ENCODE results near the gene MGAT3.
"Not testable (repeated sequence)": the region's sequence is repeated elsewhere in the genome, so short reads cannot be mapped to it uniquely, and the experiment has no call there.

MGAT3 gene, protein sequence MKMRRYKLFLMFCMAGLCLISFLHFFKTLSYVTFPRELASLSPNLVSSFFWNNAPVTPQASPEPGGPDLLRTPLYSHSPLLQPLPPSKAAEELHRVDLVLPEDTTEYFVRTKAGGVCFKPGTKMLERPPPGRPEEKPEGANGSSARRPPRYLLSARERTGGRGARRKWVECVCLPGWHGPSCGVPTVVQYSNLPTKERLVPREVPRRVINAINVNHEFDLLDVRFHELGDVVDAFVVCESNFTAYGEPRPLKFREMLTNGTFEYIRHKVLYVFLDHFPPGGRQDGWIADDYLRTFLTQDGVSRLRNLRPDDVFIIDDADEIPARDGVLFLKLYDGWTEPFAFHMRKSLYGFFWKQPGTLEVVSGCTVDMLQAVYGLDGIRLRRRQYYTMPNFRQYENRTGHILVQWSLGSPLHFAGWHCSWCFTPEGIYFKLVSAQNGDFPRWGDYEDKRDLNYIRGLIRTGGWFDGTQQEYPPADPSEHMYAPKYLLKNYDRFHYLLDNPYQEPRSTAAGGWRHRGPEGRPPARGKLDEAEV

GRCh38 chr22:39456522-39457197 is at the start of gene MGAT3:
TSS of gene MGAT3 (plus strand) at chr22:39457012. CDS start at chr22:39487348, 30,336 bp downstream.
- DNase-seq (ENCODE audit: low read depth) = no peak
- no peak within 1 kb of the TSS for H3K4me3 ChIP-seq (ENCODE audit: low read length)
- no peak for TF ChIP-seq CTCF (conservative IDR thresholded peaks at IDR 0.05; ENCODE audit: low read length)

DNA sequence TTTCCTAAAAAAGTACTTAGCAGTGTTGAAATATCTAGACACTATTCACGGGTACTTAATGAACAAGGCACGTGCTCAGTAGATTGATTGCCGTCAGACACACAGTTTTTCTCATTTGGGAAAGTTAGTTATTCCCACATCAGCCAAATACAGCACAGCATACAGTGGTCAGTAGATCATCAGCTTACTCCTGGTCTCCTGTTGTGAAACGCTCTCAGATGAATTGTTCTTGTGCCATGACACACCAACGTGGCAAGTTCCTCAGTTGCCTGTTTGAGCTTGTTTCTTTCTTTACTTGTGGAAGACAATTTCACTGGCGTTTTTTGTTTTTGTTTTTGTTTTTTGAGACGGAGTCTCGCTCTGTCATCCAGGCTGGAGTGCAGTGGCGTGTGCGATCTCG is 48.6 kb upstream of the MGAT3 start:
- no peak for TF ChIP-seq CTCF (conservative IDR thresholded peaks at IDR 0.05; ENCODE audit: low read length)
- H3K4me3 ChIP-seq (ENCODE audit: low read length) = no peak overlapping the region
- peak; percentile 73 for DNase-seq (ENCODE audit: low read depth)

- no peak for DNase-seq (ENCODE audit: low read depth)
- no peak overlapping the region for H3K4me3 ChIP-seq (ENCODE audit: low read length)
- TF ChIP-seq CTCF (conservative IDR thresholded peaks at IDR 0.05; ENCODE audit: low read length) = no peak
Measured at GRCh38 chr22:39408807-39409206, 48.0 kb upstream of the MGAT3 start.

DNA sequence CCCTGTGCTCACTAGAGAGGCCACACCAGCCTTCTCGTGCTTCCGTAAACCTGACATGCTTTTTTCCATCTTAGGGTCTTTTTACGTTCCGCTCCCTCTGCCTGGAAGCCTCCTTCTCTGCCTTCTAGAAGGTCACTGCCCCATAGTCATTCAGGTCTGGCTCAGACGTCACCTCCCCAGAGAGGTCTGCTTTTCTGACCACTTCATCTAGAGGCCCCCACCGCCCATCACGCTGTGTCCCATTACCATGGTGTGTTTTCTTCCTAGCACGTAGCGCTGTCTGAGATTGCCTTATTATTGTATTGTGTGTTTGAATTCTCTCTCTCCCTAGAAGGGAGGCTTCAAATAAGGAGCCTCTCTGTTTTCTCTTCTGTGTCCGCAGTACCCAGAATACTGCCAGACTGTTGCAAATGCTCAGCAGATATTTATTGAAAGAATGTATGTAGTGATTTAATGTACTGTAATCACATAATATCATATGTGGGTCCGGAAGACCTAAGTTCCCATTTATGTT is 47.2 kb upstream of the MGAT3 start:
- no peak for DNase-seq (ENCODE audit: low read depth)
- no peak overlapping the region for H3K4me3 ChIP-seq (ENCODE audit: low read length)
- no peak for TF ChIP-seq CTCF (conservative IDR thresholded peaks at IDR 0.05; ENCODE audit: low read length)

DNA sequence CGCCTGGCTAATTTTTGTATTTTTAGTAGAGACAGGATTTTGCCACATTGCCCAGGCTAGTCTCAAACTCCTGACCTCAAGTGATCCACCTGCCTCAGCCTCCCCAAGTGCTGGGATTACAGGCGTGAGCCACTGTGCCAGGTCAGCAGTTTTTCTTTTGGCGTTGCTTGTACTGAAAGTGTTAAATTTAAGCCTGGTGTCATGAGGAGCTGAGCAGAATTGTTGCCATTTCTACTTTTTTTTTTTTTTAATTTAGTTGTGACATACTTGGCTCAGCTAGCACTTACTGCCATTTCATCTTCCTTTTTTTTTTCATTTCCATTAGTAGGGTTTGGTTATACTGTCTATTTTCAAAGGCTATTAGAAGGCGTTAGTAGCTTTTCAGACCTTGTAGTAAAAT is 46.5 kb upstream of the MGAT3 start:
- TF ChIP-seq CTCF (conservative IDR thresholded peaks at IDR 0.05; ENCODE audit: low read length) = no peak
- H3K4me3 ChIP-seq (ENCODE audit: low read length) = no peak overlapping the region
- DNase-seq (ENCODE audit: low read depth) = no peak

DNA sequence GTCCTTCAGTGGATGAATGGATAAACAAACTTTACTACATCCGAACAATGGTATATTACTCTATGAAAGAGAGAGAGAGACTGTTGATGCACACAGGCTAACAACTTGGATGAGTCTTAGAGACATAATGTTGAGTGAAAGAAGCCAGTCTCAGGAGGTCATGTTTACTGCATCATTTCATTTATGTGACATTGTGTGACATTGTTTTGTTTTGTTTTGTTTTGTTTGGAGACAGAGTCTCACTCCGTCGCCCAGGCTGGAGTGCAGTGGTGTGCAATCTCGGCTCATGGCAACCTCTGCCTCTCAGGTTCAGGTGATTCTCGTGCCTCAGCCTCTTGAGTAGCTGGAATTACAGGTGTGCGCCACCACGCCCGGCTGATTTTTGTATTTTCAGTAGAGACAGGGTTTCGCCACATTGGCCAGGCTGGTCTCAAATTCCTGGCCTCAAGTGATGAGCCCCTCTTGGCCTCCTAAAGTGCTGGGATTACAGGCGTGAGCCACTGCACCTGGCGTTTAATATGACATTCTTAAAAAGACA is 44.9 kb upstream of the MGAT3 start:
- not testable (repeated sequence) for DNase-seq (ENCODE audit: low read depth); H3K4me3 ChIP-seq (ENCODE audit: low read length)

DNA sequence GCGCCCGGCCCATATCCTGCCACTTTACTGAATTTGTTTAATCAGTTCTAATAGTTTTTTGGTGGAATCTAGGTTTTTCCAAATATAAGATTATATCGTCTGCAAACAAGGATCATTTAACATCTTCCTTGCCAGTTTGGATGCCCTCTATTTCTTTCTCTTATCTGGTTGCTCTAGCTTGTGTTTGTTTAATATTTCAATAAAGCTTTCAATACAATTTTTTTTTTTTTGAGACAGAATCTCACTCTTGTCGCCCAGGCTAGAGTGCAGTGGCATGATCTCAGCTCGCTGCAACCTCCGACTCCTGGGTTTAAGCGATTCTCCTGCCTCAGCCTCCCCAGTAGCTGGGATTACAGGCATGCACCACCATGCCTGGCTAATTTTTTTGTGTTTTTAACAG is 43.6 kb upstream of the MGAT3 start:
- DNase-seq (ENCODE audit: low read depth); H3K4me3 ChIP-seq (ENCODE audit: low read length): not testable (repeated sequence)
